Ovary (tissue), 9 donors: ENCODE measurements around the gene KDM2B. TPM values are rescaled to one million over a fixed set of nuclear protein-coding genes. Genes with fewer than 3 reads are reported as not detected.

Source experiments
- DNase-seq, 5 donors: peaks; one replicate each; pipeline ENCODE4 v3.0.0-alpha.2; 2019 to 2020
- H3K27ac ChIP-seq, 2 donors: fragments of 200-600 bp; one replicate each; pipeline versions ENCODE4 v1.5.1 to v1.8.0; 2019 to 2022
- H3K27me3 ChIP-seq: fragments of 200-600 bp; one replicate; pipeline ENCODE4 v1.8.0; 2022
- H3K36me3 ChIP-seq: fragments of 200-600 bp; sonication (generic); one replicate; pipeline ENCODE4 v1.5.1; 2019
- H3K4me1 ChIP-seq: one replicate; pipeline ENCODE4 v1.8.1; 2013; ENCODE audit warnings: mild to moderate bottlenecking, moderate library complexity; ENCODE audit not compliant: insufficient read depth
- H3K4me3 ChIP-seq: fragments of 200-600 bp; sonication (generic); one replicate; pipeline ENCODE4 v1.5.1; 2017
- H3K9me3 ChIP-seq, 2 donors: fragments of 200-600 bp in 1 of 2; sonication (generic) in 1 of 2; one replicate each; pipeline versions ENCODE4 v1.5.1 to v1.8.1; 2013 to 2019; ENCODE audit warnings: mild to moderate bottlenecking in 1 of 2, moderate library complexity in 1 of 2
- EP300 ChIP-seq: sonication (generic); formaldehyde crosslinking; IDR thresholded peaks from one replicate; pipeline ENCODE4 v1.6.1; 2017; ENCODE audit warnings: antibody characterized with exemption
- POLR2A ChIP-seq: fragments of 450-650 bp; IDR thresholded peaks from one replicate; pipeline ENCODE4 v1.6.1; 2017; ENCODE audit warnings: antibody characterized with exemption, mild to moderate bottlenecking, moderate library complexity
- WGBS, 3 donors: extraction: QIAGEN DNeasy Blood & Tissue Kit in 1 of 3; methylation state at CpG; one replicate each; pipeline versions ENCODE4 v1.1.5 to v1.1.7; 2013 to 2017; 5-methylcytosine and 5-hydroxymethylcytosine counted together
- intact Hi-C, 4 donors: fragments of 100-400 bp; cut with DNase I; formaldehyde crosslinking; loops; one replicate each; pipeline versions ENCODE4 v1.11.0 to v1.15.1; 2022 to 2023
- polyA plus RNA-seq, 2 donors: library from polyadenylated mRNA; stranded (reverse); fragments of 200-250 nt in 1 of 2; fragments of 350-450 nt in 1 of 2; fragmentation: Illumina TruSeq in 1 of 2; extraction: RNeasy Lipid Tissue Mini Kit (QIAGEN cat#74804) in 1 of 2; gene quantifications; one replicate each; pipeline ENCODE4 v1.2.3, GENCODE V29; 2013 to 2014
- total RNA-seq, 7 donors: library from RNA; depleted of rRNA in 2 of 7; stranded (reverse); fragments of >200 nt in 2 of 7; fragmentation: NEBNext Ultra II Directional in 3 of 7; extraction: Animal tissue kit (Norgen Biotek cat#: 25700) in 3 of 7; gene quantifications; one replicate each; pipeline versions ENCODE4 v1.1.0 to v1.2.4, GENCODE V29; 2016 to 2023
- TF ChIP-seq, protein P1 (sequence below), 3 donors: fragments of 450-650 bp in 2 of 3; fragments of 200-600 bp in 1 of 3; IDR thresholded peaks; one replicate each; pipeline versions ENCODE4 v1.5.1 to v1.8.0; 2016 to 2022; ENCODE audit warnings: antibody characterized with exemption in 3 of 3, mild to moderate bottlenecking in 1 of 3
- donor health status: DM: no; HTN: no; CAD: no; lungs with moderate emphysema.
- donor health status: DM: no; HTN: no; CAD: no.
- donor health status: Bipolar disorder and iron deficiency.
- donor health status: DM: yes; HTN: yes; CAD: no.
- donor health status: DM: no; HTN: no; CAD: no.
- donor health status: DM: yes; HTN: yes; CAD: no.

KDM2B gene
- total and polyA plus RNA-seq, 9 donors, result 13.2 to 33.6 (median 23.4) TPM

DNA sequence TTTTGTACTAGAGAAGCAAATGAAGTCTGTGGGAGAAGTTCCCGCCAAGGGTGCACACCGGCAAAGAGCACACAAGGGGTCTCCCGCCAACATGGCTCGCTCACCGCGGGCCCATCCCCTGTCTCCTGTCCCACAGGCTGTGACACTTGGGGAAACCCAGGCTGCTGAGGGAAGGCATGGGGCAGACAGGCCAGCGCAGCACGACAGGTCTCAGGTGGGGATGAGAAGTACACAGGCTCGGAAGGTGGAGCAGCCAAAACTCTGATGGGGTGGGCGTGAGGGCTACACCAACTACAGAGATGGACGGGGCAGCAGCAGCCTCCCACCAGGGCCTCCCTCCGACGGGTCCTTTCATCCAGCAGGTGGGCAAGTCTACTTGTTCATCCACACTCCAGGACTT, 116.5 kb downstream of the KDM2B start:
- Histone ChIP-seq H3K4me1 (no peaks in the 10 kb centered on the region), H3K27ac (no peak overlapping the region), H3K4me3 (no peak overlapping the region), H3K36me3 (no peaks in the 10 kb centered on the region), H3K27me3 (no peaks in the 10 kb centered on the region), H3K9me3 (no peaks in the 10 kb centered on the region)
- TF ChIP-seq, protein P1, sequence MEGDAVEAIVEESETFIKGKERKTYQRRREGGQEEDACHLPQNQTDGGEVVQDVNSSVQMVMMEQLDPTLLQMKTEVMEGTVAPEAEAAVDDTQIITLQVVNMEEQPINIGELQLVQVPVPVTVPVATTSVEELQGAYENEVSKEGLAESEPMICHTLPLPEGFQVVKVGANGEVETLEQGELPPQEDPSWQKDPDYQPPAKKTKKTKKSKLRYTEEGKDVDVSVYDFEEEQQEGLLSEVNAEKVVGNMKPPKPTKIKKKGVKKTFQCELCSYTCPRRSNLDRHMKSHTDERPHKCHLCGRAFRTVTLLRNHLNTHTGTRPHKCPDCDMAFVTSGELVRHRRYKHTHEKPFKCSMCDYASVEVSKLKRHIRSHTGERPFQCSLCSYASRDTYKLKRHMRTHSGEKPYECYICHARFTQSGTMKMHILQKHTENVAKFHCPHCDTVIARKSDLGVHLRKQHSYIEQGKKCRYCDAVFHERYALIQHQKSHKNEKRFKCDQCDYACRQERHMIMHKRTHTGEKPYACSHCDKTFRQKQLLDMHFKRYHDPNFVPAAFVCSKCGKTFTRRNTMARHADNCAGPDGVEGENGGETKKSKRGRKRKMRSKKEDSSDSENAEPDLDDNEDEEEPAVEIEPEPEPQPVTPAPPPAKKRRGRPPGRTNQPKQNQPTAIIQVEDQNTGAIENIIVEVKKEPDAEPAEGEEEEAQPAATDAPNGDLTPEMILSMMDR (IDR thresholded peaks at IDR 0.05), result no peak
- no peak for TF ChIP-seq POLR2A
- no peak for TF ChIP-seq EP300
- intact Hi-C loops, result no loop called here
- no peak for DNase-seq
- 95 to 98% (median 96%) methylated on average over 13 of the region's 13 CpGs for WGBS, 3 donors

- Histone ChIP-seq H3K9me3 (no peaks in the 10 kb centered on the region), H3K4me3 (no peak overlapping the region), H3K36me3 (no peaks in the 10 kb centered on the region), H3K27ac (no peak overlapping the region), H3K27me3 (no peaks in the 10 kb centered on the region), H3K4me1 (no peaks in the 10 kb centered on the region)
- no peak for DNase-seq
- intact Hi-C loops, result no loop called here
- TF ChIP-seq EP300 (no peak), POLR2A (no peak)
- TF ChIP-seq, protein P1 (IDR thresholded peaks at IDR 0.05), result no peak
- WGBS, 3 donors, result 92 to 97% (median 97%) methylated on average over 5 of the region's 5 CpGs
Observed at GRCh38 chr12:121461048-121461447, 119.8 kb downstream of the KDM2B start.

DNA sequence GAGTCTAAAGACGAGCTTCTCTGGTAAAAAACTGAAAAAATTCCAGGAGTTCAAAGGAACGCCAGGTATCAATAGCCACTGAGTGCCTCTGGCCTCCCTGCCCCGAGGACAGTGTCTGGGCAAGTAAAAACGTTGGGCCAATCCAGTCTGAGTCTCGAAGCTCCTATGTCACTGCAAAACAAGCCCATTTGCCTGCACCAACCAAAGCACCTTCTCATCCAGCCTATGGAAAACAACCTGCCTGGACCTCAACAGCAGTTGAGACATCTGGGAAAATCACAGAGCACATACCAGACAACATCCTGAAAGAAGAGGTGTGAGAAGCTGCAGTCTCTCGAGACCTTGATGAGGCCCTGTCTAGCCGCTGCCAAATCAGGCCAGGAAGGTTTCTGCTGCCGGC, 124.3 kb downstream of the KDM2B start:
- no peak for DNase-seq
- H3K27ac ChIP-seq, result no peak overlapping the region
- no peaks in the 10 kb centered on the region for H3K9me3 ChIP-seq
- no peaks in the 10 kb centered on the region for H3K27me3 ChIP-seq
- whole genome bisulfite sequencing, 3 donors, result 82 to 88% (median 87%) methylated on average over 8 of the region's 8 CpGs
- no peaks in the 10 kb centered on the region for H3K36me3 ChIP-seq
- no peak overlapping the region for H3K4me3 ChIP-seq
- H3K4me1 ChIP-seq, result peaks cover 7% of the 10 kb centered on the region
- intact Hi-C loops, result no loop called here
- TF ChIP-seq POLR2A (no peak), EP300 (no peak)
- TF ChIP-seq, protein P1 (IDR thresholded peaks at IDR 0.05), result no peak

- 89 to 93% (median 90%) methylated on average over 23 of the region's 23 CpGs for WGBS, 3 donors
- peaks cover 7% of the 10 kb centered on the region for H3K4me1 ChIP-seq
Observed at GRCh38 chr12:121455766-121456420, 124.9 kb downstream of the KDM2B start.

More at GRCh38 chr12:121455766-121456420, 124.9 kb downstream of the KDM2B start:
- Histone ChIP-seq H3K27me3 (no peaks in the 10 kb centered on the region), H3K9me3 (no peaks in the 10 kb centered on the region), H3K4me3 (no peak overlapping the region), H3K27ac (no peak overlapping the region), H3K36me3 (no peaks in the 10 kb centered on the region)
- intact Hi-C loops, result no loop called here
- TF ChIP-seq, protein P1 (IDR thresholded peaks at IDR 0.05), result no peak
- TF ChIP-seq POLR2A (no peak), EP300 (no peak)
- DNase-seq, result no peak
